Muscle of back (tissue), 11 donors: ENCODE results near the gene ESPNL. TPM values are rescaled to one million over a fixed set of nuclear protein-coding genes. Genes with fewer than 3 reads are reported as not detected.
A peak's percentile ranks its signal among the peaks of the same experiment; 100 is the strongest.

Experiments used
- DNase-seq, 3 donors: peaks; one replicate each; pipeline versions ENCODE4 v3.0.0 to v3.0.0-alpha.2; 2013
- polyA plus RNA-seq, 10 donors: library from polyadenylated mRNA; unstranded; fragments of 120-200 nt; gene quantifications; one replicate each; pipeline ENCODE4 v1.2.1, GENCODE V29; 2013; ENCODE audit not compliant: insufficient read length in 10 of 10

ESPNL gene
- polyA plus RNA-seq, 10 donors: 0.30 to 2.2 (median 1.1) TPM

DNA sequence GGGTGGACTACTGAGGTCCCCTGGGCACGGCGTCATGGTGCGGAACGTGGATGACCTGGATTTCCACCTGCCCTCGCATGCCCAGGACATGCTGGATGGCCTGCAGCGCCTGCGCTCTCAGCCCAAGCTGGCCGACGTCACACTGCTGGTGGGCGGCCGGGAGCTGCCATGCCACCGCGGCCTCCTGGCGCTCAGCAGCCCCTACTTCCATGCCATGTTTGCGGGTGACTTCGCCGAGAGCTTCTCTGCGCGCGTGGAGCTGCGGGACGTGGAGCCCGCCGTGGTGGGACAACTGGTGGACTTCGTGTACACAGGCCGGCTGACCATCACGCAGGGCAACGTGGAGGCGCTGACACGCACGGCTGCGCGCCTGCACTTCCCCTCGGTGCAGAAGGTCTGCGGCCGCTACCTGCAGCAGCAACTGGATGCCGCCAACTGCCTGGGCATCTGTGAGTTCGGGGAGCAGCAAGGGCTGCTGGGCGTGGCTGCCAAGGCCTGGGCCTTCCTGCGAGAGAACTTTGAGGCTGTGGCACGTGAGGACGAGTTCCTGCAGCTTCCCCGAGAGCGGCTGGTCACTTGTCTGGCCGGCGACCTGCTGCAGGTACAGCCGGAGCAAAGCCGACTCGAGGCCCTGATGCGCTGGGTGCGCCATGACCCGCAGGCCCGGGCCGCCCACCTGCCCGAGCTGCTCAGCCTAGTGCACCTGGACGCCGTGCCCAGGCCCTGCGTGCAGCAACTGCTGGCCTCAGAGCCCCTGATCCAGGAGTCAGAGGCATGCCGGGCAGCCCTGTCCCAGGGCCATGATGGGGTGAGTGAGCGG lies 40.8 kb downstream of the ESPNL start:
- no peak for DNase-seq

DNA sequence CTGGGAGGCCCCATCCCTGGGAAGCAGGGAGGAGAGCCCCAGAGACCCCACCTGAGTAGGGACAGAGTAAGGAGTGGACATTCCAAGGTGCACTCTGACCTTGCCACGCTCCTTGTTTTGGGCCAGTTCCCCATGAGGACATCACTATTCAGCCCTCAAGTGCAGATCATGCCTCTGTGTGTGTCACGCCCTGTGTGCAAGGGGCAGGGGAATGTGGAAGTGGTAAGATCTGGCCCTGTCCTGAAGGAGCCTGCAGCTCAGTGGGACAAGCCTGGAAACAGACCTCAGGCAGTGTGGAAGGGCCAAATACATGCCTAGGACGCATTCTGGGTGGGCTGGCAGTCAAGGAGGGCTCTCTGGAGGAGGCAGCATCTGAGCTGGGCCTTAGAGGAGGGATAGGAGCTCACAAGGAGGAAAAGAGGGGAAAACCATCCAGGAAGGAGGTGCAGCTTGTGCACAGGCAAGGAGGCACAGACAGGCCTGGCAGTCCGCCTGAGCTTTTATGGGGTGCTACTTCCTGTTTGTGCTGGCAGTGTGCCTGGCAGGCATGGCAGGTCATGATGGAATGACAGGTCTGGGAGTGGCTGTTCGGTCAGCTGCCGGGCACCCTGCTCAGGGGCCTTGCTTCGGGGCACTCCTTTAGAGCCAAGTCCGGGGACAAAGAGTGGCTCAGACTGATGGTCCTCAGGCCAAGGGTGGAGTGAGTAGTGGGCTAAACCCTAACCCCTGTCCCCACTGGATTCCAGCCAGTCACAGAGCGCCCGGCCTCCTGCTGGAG lies 41.6 kb downstream of the ESPNL start:
- DNase-seq: no peak

DNA sequence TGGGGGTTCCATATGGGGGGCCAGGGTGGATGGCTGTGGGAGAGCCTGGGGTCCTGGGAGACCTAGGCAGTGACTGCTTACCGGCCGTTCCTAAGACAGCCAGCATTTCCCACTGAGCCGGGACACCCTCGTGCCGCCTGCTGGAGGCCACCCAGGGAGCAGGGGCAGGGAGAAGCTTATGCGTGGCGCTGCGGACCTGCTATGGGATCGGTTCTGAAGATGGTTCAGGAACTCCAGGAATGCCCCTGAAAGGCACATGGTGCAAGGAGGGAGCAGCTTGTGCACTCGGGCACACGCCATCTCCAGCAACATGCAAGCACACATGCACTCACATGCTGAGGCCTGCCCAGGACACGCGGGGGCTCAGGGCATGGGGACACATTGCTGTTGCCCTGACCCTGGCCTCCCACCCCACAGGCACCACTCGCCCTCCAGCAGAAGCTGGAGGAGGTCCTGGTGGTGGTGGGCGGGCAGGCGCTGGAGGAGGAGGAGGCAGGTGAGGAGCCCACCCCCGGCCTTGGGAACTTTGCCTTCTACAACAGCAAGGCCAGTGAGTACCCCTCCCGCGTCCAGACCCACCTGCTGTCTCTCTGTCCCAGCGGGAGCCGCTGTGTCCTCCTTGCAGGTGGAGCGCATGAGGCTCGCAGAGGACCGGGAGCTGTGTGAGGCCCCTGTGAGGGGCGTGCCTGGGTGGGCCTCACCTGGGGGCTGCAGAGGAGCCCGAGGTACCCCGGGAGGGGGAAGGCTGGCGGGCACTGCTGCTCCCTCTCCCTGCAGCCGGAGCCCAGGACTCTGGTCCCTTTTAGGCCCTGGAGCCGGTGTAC lies 42.5 kb downstream of the ESPNL start:
- DNase-seq: no peak

DNA sequence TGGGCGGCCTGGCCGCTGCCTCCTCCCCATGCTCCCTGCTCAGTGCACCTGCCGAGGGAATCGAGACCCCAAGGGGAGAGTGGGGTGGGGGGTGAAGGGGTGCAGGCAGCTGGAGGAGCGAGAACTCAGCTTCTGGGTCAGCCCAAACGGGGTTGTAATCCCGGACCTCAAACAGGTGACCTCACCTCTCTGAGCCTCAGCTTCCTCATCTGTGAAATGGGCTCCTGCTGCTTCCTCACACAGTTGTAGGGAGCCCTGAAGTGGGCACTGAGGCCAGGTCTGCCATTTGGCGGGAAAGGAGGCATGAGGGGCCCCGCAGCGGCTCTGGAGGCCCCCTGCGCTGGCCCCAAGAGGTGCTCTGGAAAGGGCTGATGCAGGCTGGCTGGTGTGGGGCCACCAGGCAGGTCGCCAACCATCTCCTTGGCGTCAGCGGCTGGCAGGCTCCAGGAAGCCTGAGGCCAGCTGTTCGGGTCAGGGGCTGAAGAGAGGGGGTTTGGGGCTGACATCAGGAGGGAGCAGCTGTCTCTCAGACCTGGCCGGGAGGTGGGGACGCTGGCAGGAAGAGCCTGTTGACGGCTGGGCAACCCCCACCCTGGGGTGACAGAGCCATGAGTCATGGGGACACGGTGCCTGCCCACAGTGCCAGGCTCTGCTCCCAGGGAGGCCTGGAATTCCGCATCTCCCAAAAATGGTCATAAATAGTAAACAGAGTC lies 43.3 kb downstream of the ESPNL start:
- peak; percentile 47 to 69 (median 49) for DNase-seq

DNA sequence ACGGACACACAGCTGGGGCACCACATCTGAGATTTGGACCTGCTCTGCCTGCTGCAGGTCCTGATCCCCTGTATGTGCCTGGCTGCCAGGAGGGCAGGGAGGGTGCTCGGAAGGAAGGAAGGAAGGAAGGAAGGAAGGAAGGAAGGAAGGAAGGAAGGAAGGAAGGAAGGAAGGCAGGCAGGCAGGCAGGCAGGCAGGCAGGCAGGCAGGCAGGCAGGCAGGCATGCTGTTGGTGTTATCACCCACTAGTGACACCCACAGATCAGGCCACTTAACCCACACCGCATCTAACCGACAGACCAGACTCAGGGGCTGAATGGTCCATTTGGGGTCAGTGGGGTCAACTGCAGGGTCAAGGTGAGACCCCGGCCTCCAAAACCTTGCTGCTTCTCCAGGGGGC lies 44.1 kb downstream of the ESPNL start:
- DNase-seq: no peak

DNA sequence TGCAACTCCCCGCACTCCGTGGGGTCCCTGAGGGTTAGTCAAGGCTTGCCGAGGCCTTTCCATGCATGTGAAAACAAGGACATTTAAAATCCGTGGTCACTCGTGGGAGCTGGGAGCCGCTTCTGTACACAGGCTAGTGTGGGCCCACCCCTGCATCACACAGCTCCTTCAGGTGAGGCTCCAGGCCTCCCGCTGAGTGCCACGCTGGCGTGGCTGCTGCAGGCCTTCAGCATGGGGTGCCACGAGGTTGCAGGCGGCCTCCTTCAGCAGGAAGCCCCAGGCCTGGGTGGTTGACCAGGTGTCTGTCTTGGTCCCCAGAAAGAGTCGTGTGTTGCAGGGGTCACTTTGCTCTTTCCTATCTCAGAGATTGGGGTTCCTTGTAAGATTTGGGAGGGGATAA lies 44.9 kb downstream of the ESPNL start:
- no peak for DNase-seq

DNA sequence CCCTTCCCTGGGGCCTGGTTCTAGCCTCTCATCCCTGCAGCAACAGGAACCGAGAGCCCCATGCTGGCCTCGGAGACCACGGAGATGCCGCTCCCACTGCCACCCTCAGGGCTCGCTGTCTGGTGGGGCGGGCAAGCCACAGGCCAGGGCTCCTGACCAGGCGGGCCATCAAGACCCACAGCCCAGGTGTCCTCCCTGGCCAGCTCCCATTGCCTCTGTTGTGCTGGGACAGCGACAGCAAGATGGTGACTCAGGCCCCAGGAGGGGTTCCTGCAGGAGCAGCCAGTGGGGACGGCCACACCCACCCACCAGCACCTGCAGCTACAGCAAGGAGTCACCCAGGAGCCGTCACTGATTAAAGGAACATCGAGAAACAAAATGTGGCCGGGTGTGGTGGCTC lies 45.7 kb downstream of the ESPNL start:
- no peak for DNase-seq

DNA sequence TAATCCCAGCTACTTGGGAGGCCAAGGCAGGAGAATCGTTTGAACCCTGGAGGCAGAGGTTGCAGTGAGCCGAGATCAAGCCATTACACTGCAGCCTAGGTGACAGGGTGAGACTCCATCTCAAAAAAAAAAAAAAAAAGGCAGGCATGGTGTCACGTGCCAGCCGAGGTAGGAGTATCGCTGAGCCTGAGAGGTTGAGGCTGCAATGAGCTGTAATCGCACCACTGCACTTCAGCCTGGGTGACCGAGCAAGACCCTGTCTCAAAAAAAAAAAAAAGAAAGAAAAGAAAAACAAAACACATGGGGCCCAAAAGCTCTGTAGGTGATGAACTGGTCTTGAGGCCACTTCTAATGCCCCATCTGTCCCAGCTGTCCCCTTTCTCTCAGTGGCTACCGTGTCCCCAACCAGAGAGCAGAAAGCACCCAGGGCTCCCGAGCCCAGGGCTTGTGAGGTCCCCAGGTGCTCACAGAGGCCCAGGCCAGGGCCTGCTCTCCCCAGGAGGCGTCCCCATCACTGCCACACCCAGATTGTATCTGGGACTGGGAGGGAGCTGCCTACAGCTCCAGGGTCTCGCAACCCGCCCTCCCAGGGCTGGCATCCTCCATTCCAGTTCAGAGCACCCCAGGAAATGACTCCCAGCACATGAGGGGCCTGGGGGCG lies 46.9 kb downstream of the ESPNL start:
- DNase-seq: no peak

DNA sequence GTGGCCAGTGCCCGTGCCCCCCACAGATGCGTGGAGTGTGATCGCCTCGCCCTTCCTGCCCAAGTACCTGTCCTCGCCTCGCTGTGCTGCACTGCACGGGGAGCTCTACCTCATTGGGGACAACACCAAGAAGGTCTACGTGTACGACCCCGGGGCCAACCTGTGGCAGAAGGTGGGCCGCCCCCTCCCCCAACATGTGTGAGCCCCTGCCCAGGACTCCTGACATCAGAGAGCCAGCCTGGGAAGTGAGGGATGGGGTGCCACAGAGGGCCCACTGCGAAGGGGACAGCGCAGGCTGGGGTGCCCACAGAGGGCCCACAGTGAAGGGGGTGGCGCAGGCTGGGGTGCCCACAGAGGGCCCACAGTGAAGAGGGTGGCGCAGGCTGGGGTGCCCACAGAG lies 48.8 kb downstream of the ESPNL start:
- no peak for DNase-seq

DNA sequence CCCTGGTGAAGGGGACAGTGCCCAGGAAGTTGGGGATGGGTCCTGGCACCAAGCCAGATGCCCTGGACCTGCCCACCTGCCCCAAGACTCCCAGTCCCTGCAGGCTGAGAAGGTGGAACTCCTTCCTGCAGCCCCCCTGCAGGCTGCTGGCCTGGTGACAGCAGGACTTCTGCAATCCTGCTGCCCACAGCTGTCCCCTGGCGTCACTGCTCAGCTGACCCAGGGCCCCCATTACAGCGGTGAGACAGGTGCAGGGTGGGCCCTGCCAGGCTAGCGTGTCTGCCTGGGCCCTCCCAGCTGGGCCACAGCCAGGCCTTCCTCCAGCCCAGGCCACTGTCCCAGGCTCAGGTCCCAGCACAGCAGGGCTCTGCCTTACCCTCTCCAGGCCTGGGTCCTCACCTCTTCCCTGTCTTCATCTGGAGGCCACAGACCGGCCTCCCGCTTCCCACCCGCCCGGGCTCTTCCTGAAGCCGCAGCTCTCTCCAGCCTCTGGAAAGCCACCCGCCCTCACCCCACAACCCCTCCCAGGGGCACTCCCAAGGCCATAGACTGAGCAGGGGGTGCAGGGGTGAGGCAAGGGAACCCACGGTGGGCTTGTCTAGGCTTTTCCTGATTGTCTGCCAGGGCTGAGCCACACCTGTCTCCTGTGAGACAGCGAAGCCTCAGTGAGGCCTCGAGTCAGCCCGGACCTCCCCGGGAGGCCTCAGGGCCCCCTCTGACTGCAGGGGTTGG lies 49.9 kb downstream of the ESPNL start:
- peak; percentile 77 to 82 (median 82) for DNase-seq

DNA sequence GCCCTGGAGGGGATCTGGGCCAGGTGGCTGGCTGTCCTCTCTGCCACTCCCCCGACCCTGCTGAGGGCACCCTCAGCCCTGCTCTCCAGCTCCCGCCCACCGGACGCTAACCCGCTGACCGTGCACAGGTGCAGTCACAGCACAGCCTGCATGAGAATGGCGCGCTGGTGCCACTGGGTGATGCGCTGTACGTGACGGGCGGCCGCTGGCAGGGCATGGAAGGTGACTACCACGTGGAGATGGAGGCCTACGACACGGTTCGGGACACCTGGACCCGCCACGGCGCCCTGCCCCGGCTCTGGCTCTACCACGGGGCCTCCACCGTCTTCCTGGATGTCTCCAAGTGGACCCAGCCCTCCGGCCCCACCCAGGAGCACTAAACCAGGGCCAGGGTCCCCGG lies 50.5 kb downstream of the ESPNL start:
- DNase-seq: no peak

DNA sequence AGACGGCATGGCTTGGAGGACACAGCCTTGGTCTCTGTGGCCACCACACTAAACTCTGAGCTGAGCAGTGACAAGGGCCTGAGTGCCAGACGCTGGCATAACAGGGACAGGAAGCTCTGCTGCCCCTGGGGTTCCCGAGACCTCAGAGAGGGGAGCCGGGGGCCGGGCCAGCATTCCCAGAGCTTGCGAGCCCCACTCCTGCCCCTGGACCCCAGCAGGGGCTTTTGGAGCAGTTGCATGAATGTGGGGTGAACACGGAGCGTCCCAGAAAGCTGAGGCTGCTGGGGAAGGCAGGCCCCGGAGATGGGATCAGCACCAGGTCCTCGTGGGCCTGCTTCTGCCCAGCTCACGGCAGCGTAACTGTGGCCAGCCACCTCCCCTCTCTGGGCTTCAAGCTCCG lies 51.1 kb downstream of the ESPNL start:
- DNase-seq: no peak

DNA sequence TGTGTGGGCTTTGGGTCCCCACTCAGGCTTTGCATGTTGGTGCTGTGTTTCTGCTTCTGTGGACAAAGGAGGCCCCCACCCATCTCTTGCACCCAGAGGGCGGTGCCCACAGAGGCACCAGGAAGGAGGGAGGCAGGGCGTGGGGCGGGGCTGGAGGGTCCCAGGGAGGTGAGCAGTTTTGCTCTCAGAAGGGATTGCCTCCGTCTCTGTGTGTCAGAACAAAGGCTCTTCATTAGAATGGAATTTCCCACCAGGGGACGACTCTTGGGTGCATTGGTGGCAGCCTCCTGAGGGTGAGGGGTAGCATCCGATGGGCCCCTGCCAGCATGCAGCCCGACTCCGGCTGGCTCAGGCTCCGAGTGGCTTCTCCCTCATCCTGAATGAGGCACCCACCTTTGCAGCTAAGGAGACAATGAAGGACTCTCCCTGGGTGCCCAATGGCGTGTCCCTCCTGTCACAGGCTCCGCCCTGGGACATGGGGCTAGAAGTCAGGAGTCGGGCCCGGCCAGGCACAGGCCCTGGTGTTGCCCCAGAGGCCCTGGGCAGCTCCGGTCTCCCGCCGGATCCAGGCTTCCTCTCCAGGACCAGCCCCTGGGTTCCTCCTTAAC lies 51.6 kb downstream of the ESPNL start:
- DNase-seq: no peak

DNA sequence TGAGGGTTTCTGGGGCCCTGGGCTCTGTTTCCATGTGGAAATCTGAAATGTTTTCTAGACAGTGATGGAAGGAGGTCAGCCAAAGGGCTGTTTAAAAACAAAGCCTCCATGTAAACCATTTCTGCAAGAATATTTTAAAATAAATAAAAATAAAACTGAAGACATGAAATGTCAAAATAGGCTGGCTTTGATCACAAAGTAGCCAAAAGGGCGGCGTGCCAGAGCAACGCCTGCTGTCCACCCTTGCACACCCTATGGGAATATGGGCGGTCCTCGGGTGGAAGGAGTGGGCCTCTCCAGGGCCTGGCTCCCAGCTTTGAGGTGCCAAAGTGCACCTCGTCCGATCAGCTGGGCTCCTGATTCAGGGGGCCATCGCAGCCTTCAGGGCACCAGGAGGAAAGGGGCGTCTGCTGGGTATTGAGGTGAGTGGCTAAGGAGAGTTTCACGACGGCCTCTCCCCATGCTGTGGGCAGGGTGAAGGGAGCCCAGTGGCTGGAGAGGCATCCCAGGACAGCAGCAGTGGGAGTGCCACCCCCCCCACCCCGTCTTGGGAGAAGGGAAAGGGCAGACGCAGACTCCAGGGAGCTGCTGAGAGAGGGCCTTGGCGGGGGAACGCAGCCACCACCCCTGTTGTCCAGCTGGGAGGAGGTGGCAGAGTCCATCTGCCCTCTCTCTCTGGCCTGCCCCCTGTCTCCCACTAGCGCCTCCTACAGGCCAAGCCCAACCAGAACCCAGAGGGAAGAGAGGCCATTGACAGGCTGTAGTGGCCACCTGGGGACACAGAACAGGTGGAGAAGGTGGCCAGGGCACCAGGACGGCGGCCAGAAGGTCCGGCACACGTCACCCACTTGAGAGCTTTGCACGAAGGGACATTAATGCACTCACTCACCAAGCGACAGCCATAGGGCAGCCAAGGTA lies 52.9 kb downstream of the ESPNL start:
- no peak for DNase-seq

DNA sequence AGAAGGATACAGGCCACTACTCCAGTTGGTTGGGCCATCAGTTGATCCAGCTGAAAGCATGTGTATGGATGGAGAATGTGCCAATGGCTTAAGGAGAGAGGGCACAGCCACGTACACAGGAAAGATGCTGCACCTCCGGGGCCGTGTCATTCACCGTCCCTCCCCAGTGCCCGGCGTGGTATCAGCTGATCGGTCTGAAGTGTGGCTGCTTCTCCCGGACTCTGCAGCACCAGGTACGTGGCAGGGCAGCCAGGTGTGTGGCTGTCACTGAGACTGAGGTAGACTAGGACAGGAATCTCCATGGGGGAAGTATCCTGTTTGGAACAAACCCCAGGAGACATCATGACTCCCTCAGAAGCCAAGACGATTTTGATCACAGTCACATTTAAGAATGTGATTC lies 54.4 kb downstream of the ESPNL start:
- DNase-seq: no peak

DNA sequence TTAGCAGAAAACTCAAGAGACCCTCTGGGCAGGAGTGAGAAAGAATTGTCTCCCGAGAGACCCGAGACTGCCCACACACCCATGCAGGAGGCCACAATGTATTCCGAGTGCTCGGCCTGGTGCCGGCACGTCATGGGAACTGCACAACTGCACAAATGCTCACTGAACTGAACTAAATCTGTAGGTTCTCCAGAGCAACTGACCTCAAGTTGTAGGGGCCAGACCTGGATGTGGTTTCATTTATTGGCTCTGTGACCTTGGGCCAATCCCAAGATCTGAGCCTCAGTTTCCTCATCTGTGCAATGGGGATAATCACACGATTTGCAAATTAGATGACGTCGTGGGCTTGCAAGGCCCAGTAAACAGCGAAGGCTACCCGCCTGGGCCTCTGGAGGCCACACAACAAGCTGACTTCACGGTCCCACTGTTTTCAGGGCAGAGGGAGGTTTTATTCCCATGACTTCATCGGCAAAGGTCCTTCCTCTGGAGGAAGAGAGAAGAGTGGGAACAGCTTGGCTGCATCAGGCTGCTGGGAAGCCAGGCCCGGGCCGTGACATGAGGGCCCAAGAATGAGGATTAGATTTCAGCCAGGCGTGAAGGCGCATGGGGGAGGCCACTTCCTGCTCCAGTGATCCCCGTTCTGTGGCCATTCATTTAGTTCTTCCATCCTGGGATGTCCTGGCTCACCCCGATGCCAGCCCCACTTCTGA lies 55.1 kb downstream of the ESPNL start:
- DNase-seq: peak; percentile 43 to 72 (median 46)

DNA sequence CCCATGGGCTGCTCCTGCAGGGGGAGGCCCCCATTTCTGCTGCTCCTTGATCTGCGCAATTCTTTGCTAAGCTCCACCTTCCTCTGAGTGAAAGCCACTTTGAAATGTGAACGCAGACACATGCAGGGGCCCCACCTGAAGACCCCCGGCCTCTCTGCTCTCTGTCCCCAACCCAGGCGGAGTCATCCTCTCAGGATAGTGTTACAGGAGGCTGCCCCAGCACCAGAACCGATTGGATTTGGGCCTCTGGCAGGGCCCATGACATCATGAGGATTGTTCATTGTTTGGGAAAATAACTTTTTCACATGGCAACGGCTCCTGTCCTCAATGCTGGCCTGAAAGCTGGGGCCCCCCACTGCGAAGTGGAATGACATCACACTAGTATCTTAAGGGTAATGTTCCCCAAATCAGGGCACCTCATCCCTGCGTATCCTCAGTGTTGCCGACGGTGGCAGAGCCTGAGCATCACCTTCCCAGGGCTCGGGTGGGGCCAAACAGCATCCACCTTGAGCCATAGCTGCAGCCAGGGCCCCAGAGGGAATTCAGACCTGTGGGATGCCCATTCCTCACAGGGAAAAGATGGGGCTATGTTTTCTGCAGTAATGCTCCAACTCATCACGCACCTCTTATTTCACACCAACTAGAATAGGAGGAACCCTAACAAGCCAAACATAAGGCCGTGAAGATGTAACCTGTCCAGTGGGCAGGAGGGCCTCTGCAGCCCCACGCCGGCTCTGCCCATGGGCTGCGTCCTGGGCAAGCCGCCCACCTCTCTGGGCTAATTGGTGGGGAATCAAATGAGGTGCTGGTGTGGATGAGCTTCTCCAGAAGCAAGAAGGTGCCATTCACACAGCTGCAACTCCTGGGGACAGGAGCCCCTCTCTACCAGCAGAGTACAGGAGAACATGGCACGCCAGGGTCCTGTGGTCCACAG lies 55.9 kb downstream of the ESPNL start:
- no peak for DNase-seq
